NK-92 (cell line): Measurements from ENCODE around the gene BMP2K.

Experiments
- DNase-seq: peaks from one replicate; lab custom pipeline; 2025; ENCODE audit not compliant: unreplicated experiment; lab: John Stamatoyannopoulos, UW

BMP2K gene

DNA sequence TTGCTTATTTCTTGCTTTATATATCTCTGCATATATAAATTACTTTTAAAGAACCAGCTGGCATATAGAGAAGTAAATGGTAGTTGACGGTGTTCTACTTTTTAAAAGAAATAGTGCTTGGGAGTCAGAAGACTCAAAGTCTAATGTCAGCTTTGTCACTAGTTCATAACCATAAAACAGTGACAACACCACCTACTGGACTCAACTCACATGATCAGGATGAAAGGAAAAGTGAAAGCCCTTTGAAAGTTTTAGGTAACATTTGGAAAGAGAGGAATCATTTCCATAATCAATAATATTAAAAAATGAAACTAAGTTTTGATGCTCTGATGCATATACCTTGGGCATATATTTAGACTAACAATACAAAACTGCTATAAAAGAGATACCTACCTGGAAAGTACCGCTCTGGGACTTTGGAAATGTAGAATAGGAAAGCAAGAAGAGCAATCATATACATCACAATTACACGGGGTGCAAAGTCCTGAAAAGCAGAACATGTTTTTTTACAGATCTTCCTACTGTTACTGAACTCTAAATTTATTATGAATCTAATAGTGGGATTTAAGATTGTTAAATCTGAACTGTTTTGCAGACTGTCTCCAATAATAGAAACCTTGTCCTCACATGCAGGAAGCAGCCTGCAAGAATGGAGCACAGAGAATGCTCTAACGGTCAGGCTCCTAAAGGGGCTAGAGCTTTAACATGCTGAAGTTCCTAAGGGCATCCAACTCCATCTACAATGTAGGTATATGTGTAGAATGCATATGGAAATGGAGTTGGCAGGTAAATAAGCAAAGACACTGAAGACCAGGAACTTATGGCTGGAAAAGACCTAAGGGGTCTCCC is 147.5 kb downstream of the BMP2K start:
- no peak for DNase-seq

- no peak for DNase-seq
Measured at GRCh38 chr4:78926826-78927225, 150.7 kb downstream of the BMP2K start.

DNA sequence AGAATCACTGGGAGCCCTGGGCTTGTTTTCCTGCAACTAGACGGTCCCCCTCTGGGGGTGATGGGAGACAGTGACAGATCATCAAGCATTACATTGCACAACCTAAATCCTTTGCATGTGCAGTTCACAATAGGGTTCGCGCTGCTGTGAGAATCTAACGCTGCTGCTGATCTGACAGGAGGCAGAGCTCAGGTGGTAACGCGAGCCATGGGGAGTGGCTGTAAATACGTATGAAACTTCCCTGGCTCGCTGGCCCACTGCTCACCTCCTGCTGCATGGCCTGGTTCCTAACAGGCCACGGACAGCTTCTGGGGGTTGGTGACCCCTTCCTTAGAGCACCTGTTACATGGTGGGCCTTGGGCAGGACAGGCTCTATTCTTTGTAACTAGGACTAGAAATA is 152.7 kb downstream of the BMP2K start:
- no peak for DNase-seq

GRCh38 chr4:78930016-78930629 is 154.0 kb downstream of the BMP2K start:
- no peak for DNase-seq

DNA sequence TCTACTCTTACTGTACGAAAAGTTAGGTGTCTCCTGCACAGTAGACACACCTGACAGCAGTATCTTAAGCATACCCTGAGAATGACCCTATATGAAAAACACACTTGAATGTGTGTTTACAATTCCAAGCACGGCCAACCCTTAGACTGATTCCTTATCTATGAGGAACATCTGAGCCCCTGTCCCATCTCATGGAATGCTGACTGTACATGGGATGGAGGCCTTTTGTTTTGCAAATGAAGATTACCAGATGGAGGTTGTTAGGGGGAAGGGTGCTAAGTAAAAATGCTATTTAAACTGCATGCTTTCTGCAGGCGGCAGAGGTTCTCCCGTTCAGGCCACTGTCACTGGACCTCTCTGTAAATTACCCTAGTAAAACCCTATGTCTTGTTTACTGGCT is 160.8 kb downstream of the BMP2K start:
- no peak for DNase-seq

- DNase-seq, result no peak
Measured at GRCh38 chr4:78937837-78938236, 161.7 kb downstream of the BMP2K start.

DNA sequence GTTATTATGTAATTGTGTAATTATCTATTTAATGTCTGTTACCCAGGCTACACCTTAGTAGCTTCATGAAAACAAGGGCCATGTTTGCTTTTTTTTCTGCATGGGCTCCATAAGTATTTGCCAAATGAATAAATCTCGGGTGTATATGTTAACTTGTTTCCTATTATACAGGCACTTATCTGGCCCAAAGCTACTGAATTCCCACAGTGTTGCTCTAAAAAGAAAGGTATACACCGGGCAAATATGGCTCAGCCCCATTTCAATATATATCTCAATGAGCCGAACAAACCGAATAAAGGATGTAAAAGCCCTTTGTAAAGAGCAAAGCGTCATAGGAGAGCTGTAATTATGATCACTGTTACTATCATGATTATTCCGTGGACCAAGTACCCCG is 162.3 kb downstream of the BMP2K start:
- DNase-seq, result no peak

DNA sequence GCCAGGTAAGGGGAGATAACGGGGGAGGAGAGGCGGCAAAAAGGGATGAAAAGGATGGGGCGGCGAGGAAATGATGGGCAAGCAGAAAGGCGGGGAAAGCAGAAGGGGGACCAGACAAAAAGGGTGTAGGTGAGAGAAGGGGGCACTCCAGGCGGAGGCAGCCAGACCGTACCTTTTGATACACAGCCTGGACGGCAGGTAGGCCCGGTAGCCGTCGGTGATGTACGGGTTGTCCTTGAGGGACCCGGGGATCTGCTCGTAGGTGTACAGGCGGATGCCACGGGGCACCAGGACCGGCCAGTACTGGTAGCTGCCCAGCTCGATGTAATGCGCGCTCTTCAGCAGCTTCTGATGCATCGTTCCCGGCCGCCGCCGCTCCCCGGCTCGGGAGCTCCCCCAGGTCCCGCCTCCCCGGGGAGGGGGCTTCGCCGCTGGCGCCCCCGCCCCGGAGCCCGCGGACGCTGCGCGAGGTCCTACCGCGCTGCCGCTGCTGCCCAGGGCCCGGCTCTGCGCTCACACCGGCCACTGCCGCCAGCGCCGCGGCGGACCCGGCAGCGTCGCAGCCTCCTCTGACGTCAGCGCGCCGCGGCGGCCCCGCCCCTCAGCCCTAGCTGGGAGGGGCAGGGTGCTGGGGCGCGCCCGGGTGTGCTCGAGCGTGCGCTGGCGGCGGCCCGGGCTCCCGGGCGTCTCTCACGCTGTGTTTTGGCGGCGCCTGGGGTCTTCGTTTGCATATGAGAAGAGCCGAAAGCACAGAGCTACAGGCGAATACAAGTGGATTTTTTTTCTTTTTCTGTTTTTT is 162.9 kb downstream of the BMP2K start, which contains the start of gene PAQR3:
TSS of gene PAQR3 (minus strand) at position 571 of the 799 bp plus-strand sequence. CDS start at position 357, 214 bp downstream.
- peak; percentile 2 for DNase-seq

GRCh38 chr4:78939667-78940008 is 163.5 kb downstream of the BMP2K start:
- DNase-seq, result no peak

- no peak for DNase-seq
Measured at GRCh38 chr4:78940752-78941151, 164.6 kb downstream of the BMP2K start.

GRCh38 chr4:78944381-78944780 is 168.2 kb downstream of the BMP2K start:
- DNase-seq, result no peak

GRCh38 chr4:78945651-78946179 is 169.6 kb downstream of the BMP2K start:
- DNase-seq, result no peak

DNA sequence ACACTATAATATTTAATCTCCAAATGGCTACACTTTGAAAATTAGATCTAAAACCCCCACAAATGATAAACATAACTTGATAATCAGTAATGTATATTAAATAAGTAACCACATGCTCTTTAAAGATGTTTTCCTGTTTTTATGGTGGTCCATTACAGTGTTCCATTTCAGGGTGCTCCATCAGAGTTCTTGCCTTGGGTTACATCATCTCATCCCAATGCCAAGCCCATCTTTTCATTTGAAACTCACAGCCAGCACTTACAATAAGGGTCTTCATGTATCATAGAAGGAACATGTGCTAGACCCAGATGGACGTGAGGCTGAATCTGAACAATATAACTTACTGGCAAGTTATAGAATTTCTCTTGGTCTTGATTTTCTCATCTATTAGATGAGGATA is 173.6 kb downstream of the BMP2K start:
- no peak for DNase-seq

GRCh38 chr4:78951862-78952472 is 175.8 kb downstream of the BMP2K start:
- DNase-seq, result no peak

DNA sequence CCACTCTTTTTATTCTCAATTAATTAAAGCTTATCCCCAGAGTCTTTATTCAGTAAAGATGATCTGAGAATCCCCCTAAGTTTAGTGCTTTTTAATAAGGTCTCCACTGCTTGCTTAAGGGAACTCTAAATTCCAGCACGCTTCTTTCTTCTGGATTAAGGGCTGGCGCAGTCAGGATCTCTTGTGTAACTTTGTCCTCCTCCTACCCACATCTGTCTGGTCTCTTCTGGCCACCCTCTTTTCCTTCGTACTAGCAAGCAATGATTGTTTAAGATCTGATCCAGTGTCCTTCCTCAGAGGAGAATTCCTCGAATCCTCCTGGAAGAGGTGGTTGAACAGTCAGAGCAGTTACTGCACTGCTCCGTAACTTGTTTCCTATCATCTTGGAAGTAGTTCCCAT is 177.1 kb downstream of the BMP2K start:
- no peak for DNase-seq

GRCh38 chr4:78953769-78954666 is 177.9 kb downstream of the BMP2K start:
- DNase-seq, result no peak

- DNase-seq, result no peak
Measured at GRCh38 chr4:78956975-78957374, 180.8 kb downstream of the BMP2K start.

DNA sequence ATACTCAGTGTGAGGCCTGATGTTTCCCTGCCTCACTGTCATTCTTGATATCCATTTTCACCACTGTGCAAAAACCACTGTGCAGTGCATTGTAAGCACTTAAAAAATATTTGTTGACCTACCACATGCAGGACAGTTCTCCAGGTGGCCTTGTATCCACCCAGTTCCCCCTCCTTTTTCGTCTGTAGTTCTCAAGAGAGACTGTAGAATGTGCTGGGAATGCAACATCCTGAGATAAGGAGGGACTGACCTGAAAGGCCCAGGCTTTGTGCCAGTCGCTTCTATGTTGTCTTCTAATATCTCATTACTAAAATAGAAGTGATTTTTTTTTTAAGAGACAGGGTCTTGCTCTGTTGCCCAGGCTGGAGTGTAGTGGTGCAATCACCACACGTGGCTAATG is 184.8 kb downstream of the BMP2K start:
- no peak for DNase-seq
